H54 (cell line): ENCODE results near the gene MBOAT2.

Experiments
- DNase-seq: peaks from one replicate; pipeline ENCODE4 v3.0.0; 2011; ENCODE audit warnings: low spot score, mixed read lengths; ENCODE audit not compliant: insufficient read length
- FAIRE-seq: peaks from 3 replicates; lab custom pipeline; 2011; peaks lifted over from hg19 to GRCh38; lab: Jason Lieb, UNC
- POLR2A ChIP-seq: IDR thresholded peaks from 2 replicates; pipeline ENCODE4 v1.6.1; 2011; ENCODE audit warnings: low read depth, mild to moderate bottlenecking, low read length

The MBOAT2 gene

DNA sequence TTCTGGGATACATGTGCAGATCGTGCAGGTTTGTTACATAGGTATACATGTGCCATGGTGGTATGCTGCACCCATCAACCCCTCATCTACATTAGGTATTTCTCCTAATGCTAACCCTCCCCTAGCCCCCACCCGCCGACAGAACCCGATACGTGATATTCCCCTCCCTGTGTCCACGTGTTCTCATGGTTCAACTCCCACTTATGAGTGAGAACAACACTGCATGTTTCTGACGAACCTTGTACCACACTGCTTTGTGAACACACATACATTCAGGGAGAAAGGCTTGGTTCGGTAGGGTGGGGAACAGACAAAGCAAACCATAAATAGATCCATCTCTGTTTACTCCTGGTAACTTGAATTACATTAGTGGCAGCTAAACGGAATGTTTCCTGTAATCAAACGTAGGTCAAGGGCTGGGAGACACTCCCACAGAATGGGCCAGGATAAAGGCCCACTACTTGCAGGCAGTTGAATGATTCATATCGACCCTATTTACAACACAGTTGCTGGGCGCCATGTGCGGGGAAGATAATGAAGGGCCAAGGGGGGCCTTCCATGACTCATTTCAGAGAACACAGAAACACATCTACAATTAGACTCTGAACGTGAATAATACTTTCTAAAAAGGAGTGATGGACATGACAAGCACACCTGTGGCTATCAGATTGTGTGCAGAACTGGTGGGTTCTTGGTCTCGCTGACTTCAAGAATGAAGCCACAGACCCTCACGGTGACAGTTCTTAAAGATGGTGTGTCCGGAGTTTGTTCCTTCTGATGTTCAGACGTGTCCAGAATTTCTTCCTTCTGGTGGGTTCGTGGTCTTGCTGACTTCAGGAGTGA, 109.3 kb downstream of the MBOAT2 start:
- FAIRE-seq (no peak), DNase-seq (no peak)
- no peak for TF ChIP-seq POLR2A

DNA sequence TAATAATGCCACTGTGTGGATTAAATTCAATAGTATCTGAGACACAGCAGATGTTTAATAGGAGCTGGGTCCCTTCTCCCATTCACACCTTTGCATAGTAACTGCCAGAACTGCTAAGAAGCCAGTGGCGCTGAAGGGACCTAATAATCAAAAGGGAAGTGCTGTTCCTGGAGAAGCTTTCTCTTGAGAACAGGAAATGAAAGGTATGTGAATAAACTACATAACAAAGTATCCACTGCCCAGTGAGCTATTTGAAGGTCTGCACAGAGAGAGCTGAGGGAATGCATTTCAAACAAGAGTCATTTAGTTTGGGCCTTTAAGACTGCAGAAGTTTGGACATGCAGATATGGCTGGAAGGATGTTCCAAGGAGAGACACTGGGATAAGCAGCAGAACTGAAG, 110.0 kb downstream of the MBOAT2 start:
- TF ChIP-seq POLR2A: no peak
- DNase-seq (no peak), FAIRE-seq (no peak)

DNA sequence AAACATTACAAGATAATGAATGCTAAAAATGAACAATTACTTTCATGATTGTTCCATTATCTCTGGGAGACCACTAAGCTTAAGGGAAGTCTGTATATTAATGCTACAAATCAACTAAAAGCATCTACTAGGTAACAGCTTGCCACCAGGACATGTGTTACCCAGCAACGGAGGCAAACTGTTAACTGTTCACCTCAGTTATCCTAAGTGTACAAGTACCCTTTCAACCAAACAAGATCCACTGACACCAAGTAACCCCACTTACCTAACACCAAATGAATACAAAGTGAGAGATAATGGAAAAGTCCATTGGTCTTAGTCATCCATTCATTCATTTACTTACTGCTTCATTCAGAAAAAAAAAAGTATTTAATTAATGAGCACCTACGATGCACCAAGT, 111.4 kb downstream of the MBOAT2 start:
- TF ChIP-seq POLR2A: no peak
- FAIRE-seq (no peak), DNase-seq (no peak)

DNA sequence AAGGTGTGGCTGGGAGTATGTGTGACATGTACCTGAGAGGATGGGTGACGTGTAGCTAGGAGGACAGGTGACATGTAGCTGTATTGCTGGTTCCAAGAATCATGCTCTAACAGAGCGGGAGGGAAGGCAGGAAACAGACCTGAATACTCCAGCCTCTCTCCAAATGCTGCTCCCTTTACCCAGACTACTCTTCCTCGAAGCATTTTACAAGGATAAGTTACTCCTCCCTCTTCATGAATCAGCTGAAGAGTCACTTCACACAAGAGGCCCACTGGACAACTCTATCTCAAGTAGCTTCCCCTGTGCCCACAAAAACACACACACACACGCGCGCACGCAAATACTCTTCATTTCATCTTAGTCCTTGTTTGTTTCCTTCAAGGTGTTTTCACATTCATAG, 113.5 kb downstream of the MBOAT2 start:
- FAIRE-seq (no peak), DNase-seq (no peak)
- TF ChIP-seq POLR2A: no peak

DNA sequence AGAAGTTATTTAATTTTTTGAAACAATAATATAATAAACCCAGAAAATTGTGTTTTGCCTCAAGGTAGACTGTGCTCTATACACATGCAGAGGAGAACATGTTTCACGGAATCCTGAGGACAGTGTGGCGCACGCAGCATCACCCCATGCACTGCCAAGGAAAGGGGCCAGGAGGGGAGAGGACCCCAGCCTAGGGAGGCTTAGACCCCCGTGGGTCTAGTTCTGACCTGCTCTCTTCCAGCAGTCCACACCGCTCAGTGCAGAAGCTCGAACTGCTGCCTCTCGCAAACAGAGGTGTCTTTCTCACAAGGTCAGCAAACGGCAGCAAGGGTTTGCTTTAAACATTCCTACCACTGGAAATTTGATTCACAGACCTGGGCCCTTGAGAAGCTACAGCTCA, 114.5 kb downstream of the MBOAT2 start:
- FAIRE-seq (no peak), DNase-seq (no peak)
- no peak for TF ChIP-seq POLR2A

DNA sequence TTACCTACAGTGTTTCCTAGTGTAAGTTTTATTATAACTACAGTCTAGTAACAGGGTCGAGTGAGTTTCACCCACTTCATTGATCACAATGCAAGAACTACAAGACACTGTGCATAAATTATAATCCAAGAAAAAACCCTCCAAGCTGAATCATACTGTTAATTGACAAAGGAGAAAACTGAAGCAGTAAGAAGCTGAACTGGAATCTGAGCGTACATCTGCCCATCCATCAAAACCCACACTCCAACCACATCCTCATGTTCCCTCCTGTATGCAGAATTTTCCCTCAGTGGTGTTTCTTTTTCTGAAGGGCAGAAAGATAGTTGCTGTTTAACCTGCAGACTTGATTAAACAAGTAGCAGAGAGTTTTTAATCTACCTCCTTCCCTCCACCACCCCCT, 116.6 kb downstream of the MBOAT2 start:
- TF ChIP-seq POLR2A: no peak
- FAIRE-seq (no peak), DNase-seq (no peak)

DNA sequence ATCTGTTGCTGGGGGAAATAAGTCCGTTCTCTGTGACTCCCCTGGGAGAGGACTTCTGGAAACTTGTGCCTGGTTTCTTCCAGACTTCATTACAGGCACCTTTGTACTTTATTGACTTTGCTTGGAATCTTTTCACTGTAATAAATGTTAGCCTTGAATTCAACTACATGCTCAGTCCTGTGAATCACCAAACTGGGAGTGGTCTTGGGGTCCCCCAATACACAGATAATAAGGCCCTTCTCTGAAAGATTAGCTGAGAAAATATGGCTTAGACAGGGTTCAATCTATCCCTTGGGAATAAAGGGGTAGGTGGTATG, 117.3 kb downstream of the MBOAT2 start:
- FAIRE-seq (no peak), DNase-seq (no peak)
- TF ChIP-seq POLR2A: no peak

DNA sequence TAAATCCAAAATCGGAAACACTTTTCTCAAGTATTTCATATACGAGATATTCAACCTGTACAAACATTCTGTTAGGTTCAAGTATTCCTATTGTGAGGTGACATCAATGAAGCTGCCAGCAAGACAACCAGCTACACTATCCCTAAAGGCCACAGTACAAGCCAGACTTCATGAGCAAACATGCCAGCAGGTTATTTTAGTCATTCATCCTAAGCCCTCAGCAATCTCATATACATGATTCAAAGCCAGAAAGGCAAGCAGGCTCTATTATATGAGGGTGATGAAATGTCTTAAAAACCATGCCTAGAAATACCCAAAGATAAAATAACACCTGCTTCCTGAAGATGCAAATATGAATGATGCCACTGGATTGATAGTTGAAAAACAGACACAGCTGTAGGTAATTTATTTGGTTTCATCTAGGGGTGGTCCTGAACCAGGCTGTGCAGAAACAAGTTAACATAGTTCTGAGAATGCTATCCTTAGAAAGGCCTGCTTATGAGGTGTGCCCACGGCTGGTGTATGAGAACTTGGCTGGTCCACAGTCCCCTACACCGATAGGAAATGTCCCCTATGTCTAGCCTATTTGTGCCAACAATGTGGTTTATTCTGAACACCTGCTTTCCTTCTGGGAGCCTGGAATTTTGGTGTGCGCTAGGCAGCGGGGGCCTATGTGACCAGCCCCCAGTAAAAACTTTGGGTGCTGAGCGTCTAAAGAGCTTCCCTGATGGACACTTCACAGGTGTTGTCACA, 117.9 kb downstream of the MBOAT2 start:
- TF ChIP-seq POLR2A: no peak
- FAIRE-seq (no peak), DNase-seq (no peak)

DNA sequence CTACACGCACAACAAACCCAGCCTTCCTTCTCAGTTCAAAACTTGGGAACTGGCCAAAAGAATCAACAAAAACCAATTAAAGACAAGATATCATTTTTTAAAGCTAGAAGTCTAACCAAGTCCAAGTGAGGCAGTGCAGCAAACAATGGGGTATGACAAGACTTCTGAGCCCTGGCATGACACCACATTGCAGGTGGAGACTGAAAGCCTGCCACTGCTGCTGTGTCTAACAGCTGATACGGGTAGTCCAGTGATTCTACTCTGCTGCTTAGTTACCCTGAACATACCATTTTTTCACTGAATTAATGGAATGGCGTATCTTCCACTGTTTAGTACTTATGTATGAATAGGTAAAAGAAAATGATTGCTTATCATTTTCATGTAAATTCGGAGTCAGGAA, 118.7 kb downstream of the MBOAT2 start:
- TF ChIP-seq POLR2A: no peak
- FAIRE-seq: peak; percentile 15

DNA sequence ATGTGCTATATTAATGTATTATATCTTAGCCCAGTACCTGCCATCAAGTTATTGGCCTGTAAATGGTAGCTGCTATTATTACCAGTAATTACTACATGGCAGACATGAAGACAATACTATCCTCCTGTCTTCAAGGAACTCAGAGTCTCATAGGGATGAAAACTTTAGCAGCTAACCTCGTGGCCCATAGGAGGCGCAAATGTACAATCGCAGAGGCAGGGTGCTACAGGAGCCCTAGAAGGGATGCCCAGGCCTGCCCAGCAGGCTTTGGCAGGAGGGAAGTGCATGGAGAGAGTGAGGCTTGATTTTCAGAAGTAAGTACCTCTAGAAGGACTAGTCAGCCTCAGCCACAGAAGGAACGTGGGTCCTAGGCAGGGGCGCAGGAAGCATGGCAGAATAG, 121.4 kb downstream of the MBOAT2 start:
- FAIRE-seq: no peak
- DNase-seq: no peak
- no peak for TF ChIP-seq POLR2A

More for the DNA sequence above, 118.7 kb downstream of the MBOAT2 start:
- DNase-seq: no peak

DNA sequence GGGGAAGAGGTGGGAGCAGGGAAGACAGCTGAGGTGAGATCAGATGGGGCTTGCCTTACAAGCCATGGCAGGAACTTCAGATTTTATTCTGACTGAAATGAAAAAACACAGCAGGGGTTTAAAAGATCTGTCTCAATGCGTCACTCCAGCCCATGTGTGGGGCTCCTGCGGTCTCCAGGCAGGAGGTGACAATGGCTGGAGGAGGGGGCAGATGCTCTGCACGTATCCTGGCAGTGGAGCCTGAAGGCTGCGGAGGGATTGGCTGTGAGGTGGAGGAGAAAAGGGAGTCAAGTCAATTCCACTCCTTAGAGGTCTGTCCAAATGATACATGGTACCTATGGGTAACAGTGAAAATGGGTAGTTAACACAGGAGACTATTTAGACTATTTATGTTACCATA, 125.6 kb downstream of the MBOAT2 start:
- TF ChIP-seq POLR2A: no peak
- FAIRE-seq (no peak), DNase-seq (no peak)

DNA sequence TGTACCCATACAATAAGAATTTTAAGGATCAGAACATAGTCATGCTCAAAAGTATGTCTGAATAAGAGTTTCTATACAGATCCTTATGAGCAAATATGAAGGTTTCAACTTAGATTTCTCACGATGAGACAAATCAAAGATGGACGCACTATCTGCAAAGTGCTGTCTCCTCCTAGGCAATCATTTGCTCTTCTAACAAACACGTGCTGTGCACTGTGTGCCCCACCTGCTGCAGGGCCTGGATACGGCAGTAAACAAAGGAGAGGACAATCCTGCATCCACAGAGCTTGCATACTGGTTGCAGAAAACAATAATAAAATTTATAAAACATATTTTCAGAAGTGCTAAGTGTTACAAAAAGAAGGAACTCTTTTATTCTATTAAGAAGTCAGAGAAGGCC, 126.2 kb downstream of the MBOAT2 start:
- FAIRE-seq (no peak), DNase-seq (no peak)
- TF ChIP-seq POLR2A: no peak

DNA sequence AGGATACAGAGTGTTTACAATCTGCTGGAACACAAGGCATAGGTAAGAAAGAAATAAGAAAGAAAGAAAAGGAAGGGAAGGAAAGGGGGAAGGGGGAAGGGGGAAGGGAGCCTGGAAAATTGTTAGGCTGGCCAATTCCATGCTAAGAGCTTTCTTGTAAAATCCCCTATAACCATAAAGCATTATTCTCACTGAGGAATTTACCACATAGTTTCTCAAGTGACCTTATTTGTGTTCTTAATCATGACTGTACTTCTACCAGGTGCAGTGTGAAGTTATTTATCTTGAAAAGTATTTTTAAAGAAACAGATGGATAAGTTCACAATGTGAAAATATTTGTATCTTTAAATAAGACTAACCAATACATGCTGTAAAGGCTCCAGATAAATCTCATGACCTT, 126.9 kb downstream of the MBOAT2 start:
- no peak for FAIRE-seq

DNA sequence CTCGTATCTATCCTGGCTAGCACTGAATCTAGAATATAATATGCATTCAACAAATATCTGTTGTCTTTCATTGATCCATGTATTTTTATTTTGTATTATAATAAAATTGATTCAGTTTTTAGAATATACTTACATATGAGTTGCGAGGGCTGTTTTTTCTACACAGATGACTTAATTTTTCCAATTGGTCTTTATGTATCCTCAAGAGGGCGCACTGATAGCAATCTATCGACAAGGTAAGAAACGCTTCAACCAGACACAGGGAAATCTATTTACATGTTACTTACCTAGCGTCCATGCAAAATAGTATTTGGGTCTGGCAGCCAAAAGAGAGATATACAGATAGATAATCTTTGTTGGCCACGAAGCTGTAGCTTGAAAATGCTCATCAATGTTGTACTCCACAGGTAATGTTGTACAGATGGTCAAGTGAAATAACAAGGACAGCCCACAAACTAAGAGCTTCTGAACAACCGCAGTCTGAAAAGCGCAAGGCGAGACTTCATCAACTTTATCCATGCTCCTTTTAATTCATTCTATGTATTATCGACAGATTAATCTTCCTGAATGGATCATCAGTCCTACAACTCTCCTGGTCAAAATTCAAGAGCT, 130.6 kb downstream of the MBOAT2 start:
- no peak for TF ChIP-seq POLR2A
- FAIRE-seq: no peak
- DNase-seq: no peak

More for the DNA sequence above, 126.9 kb downstream of the MBOAT2 start:
- no peak for DNase-seq
- TF ChIP-seq POLR2A: no peak
